CD14-positive monocyte (primary cell): ENCODE data around the gene NRDE2. TPM values are rescaled to one million over a fixed set of nuclear protein-coding genes. Genes with fewer than 3 reads are reported as not detected.
A peak's percentile ranks its signal among the peaks of the same experiment; 100 is the strongest.

Experiments
- DNase-seq, 3 donors: peaks; one replicate each; pipeline ENCODE4 v3.0.0-alpha.2; 2011 to 2022
- H2AFZ ChIP-seq: 2 replicates; pipeline ENCODE4 v1.6.0; 2012; ENCODE audit warnings: mild to moderate bottlenecking, low read depth, low read length, inconsistent platforms; ENCODE audit not compliant: insufficient read depth, poor library complexity, severe bottlenecking
- H3K27ac ChIP-seq, 2 donors: 1 replicate in 1 of 2; 2 replicates in 1 of 2; pipeline ENCODE4 v1.5.1; 2012 to 2013; ENCODE audit warnings: low read length in 2 of 2, control low read depth in 1 of 2, inconsistent platforms in 1 of 2, low read depth in 1 of 2, mild to moderate bottlenecking in 1 of 2
- H3K27me3 ChIP-seq, 2 donors: one replicate each; pipeline versions ENCODE4 v1.6.0 to v1.6.1; 2011 to 2013; ENCODE audit warnings: low read length in 2 of 2; ENCODE audit not compliant: control insufficient read depth in 2 of 2, insufficient read depth in 2 of 2
- H3K36me3 ChIP-seq, 2 donors: replicated peaks in 1 of 2; 1 replicate in 1 of 2; 2 replicates in 1 of 2; pipeline versions ENCODE4 v1.5.1 to v1.6.1; 2012 to 2013; ENCODE audit warnings: low read length in 2 of 2, control low read depth in 1 of 2, inconsistent platforms in 1 of 2, mild to moderate bottlenecking in 1 of 2; ENCODE audit not compliant: insufficient read depth in 2 of 2, control insufficient read depth in 1 of 2
- H3K4me1 ChIP-seq, 2 donors: 1 replicate in 1 of 2; 2 replicates in 1 of 2; pipeline versions ENCODE4 v1.5.1 to v1.6.1; 2012 to 2013; ENCODE audit warnings: low read length in 2 of 2, control low read depth in 1 of 2, inconsistent platforms in 1 of 2, mild to moderate bottlenecking in 1 of 2, moderate library complexity in 1 of 2; ENCODE audit not compliant: insufficient read depth in 2 of 2, control insufficient read depth in 1 of 2
- H3K4me2 ChIP-seq: replicated peaks from 2 replicates; pipeline ENCODE3; 2012; ENCODE audit warnings: low read length, moderate library complexity, mild to moderate bottlenecking; ENCODE audit not compliant: poor library complexity, severe bottlenecking; ENCODE audit errors: extremely low read depth
- H3K4me3 ChIP-seq, 3 experiments: fragments of 200-600 bp in 1 of 3; sonication (generic) in 1 of 3; replicated peaks in 1 of 3; 1 replicate in 2 of 3; 2 replicates in 1 of 3; pipeline ENCODE4 v1.5.1; 2011 to 2013; ENCODE audit warnings: low read length in 3 of 3, mild to moderate bottlenecking in 3 of 3, control low read depth in 2 of 3, low read depth in 2 of 3, inconsistent platforms in 1 of 3, moderate library complexity in 1 of 3
- H3K79me2 ChIP-seq: 2 replicates; pipeline ENCODE4 v1.6.0; 2012; ENCODE audit warnings: mild to moderate bottlenecking, control low read depth, inconsistent platforms, low read length, moderate library complexity; ENCODE audit not compliant: insufficient read depth
- H3K9ac ChIP-seq: 2 replicates; pipeline ENCODE4 v1.6.0; 2017; ENCODE audit warnings: low read length, mild to moderate bottlenecking; ENCODE audit not compliant: insufficient read depth, poor library complexity, severe bottlenecking
- H3K9me3 ChIP-seq, 2 donors: replicated peaks in 1 of 2; 1 replicate in 1 of 2; 2 replicates in 1 of 2; pipeline versions ENCODE4 v1.5.1 to v1.6.1; 2012 to 2013; ENCODE audit warnings: low read length in 2 of 2, control low read depth in 1 of 2; ENCODE audit not compliant: control insufficient read depth in 1 of 2, insufficient read depth in 1 of 2
- H4K20me1 ChIP-seq: 2 replicates; pipeline ENCODE4 v1.6.0; 2012; ENCODE audit warnings: mild to moderate bottlenecking, low read length, control low read depth, moderate library complexity; ENCODE audit not compliant: insufficient read depth
- H3K27ac Mint-ChIP-seq, 7 donors: one replicate each; pipeline ENCODE4 v1.8.0; 2020; ENCODE audit warnings: mild to moderate bottlenecking in 7 of 7, mixed read lengths in 7 of 7, moderate library complexity in 6 of 7, inconsistent platforms in 2 of 7
- H3K27me3 Mint-ChIP-seq, 3 donors: one replicate each; pipeline ENCODE4 v1.8.0; 2021 to 2022; ENCODE audit warnings: low read depth in 3 of 3, mild to moderate bottlenecking in 3 of 3, mixed read lengths in 3 of 3, moderate library complexity in 3 of 3, inconsistent platforms in 1 of 3
- H3K36me3 Mint-ChIP-seq, 2 donors: one replicate each; pipeline ENCODE4 v1.8.0; 2020; ENCODE audit warnings: mixed read lengths in 2 of 2, inconsistent platforms in 1 of 2, mild to moderate bottlenecking in 1 of 2
- H3K4me1 Mint-ChIP-seq: one replicate; pipeline ENCODE4 v1.8.0; 2020; ENCODE audit warnings: mild to moderate bottlenecking, mixed read lengths
- H3K4me3 Mint-ChIP-seq, 2 donors: one replicate each; pipeline ENCODE4 v1.8.0; 2020; ENCODE audit warnings: mild to moderate bottlenecking in 2 of 2, mixed read lengths in 2 of 2, moderate library complexity in 1 of 2
- H3K9me3 Mint-ChIP-seq, 7 donors: one replicate each; pipeline ENCODE4 v1.8.0; 2020 to 2022; ENCODE audit warnings: mixed read lengths in 7 of 7, mild to moderate bottlenecking in 6 of 7, moderate library complexity in 6 of 7, inconsistent platforms in 2 of 7
- CTCF ChIP-seq: fragments of 200-600 bp; IDR thresholded peaks from one replicate; pipeline ENCODE4 v1.8.0; 2022; ENCODE audit warnings: antibody characterized with exemption, mild to moderate bottlenecking
- WGBS: methylation state at CpG from one replicate; pipeline ENCODE4 v1.1.5; 2013; ENCODE audit warnings: missing lambda C conversion rate; ENCODE audit not compliant: insufficient coverage; 5-methylcytosine and 5-hydroxymethylcytosine counted together
- intact Hi-C, 2 donors: fragments of 100-400 bp; cut with micrococcal nuclease; formaldehyde crosslinking; loops; one replicate each; pipeline versions ENCODE4 v1.15.0 to v1.15.1; 2023
- polyA plus RNA-seq, 3 donors: library from polyadenylated mRNA; depleted of rRNA in 1 of 3; unstranded in 2 of 3; stranded (reverse) in 1 of 3; fragments of 300-500 nt in 2 of 3; fragments of >200 nt in 1 of 3; fragmentation: Illumina TruSeq in 2 of 3; gene quantifications; 1 replicate in 2 of 3; 2 replicates in 1 of 3; pipeline ENCODE4 v1.2.3, GENCODE V29; 2012 to 2021

The NRDE2 gene
- polyA plus RNA-seq, 3 donors, result 4.7 to 7.4 (median 6.7) TPM

GRCh38 chr14:90368946-90369721, 37.4 kb upstream of the NRDE2 start:
- DNase-seq, result no peak
- no peaks in the 10 kb centered on the region for H4K20me1 ChIP-seq
- H3K4me3 ChIP-seq, result no peak overlapping the region
- no peak for TF ChIP-seq CTCF
- H3K27ac Mint-ChIP-seq, result peak overlapping the region in 1 of 7 donors; percentile 32
- H3K9ac ChIP-seq, result no peak overlapping the region
- H3K36me3 Mint-ChIP-seq, result no peaks in the 10 kb centered on the region
- no peak overlapping the region for H2AFZ ChIP-seq
- H3K79me2 ChIP-seq, result no peaks in the 10 kb centered on the region
- no peaks in the 10 kb centered on the region for H3K4me1 ChIP-seq
- H3K9me3 Mint-ChIP-seq, result peaks cover 0 to 3% (median 0%) of the 10 kb centered on the region in 7 donors
- no peak overlapping the region for H3K4me3 Mint-ChIP-seq
- no peaks in the 10 kb centered on the region for H3K9me3 ChIP-seq
- no peaks in the 10 kb centered on the region for H3K36me3 ChIP-seq
- 86% methylated on average over 1 of the region's 1 CpG for WGBS
- no peak overlapping the region for H3K4me2 ChIP-seq
- H3K27me3 Mint-ChIP-seq, result peaks cover 0 to 3% (median 2%) of the 10 kb centered on the region in 3 donors
- no peaks in the 10 kb centered on the region for H3K4me1 Mint-ChIP-seq
- intact Hi-C loops, result no loop called here
- no peaks in the 10 kb centered on the region for H3K27me3 ChIP-seq
- H3K27ac ChIP-seq, result no peak overlapping the region

- no peaks in the 10 kb centered on the region for H3K36me3 Mint-ChIP-seq
- Histone ChIP-seq H2AFZ (no peak overlapping the region), H3K4me2 (no peak overlapping the region), H3K36me3 (no peaks in the 10 kb centered on the region), H3K4me1 (no peaks in the 10 kb centered on the region), H3K27me3 (no peaks in the 10 kb centered on the region), H3K4me3 (no peak overlapping the region), H4K20me1 (no peaks in the 10 kb centered on the region), H3K27ac (no peak overlapping the region), H3K79me2 (no peaks in the 10 kb centered on the region), H3K9ac (no peak overlapping the region), H3K9me3 (no peaks in the 10 kb centered on the region)
- H3K27me3 Mint-ChIP-seq, result peaks cover 9 to 13% (median 12%) of the 10 kb centered on the region in 3 donors
- no peak for TF ChIP-seq CTCF
- 100% methylated on average over 3 of the region's 4 CpGs for WGBS
- no peaks in the 10 kb centered on the region for H3K4me1 Mint-ChIP-seq
- no peak overlapping the region for H3K27ac Mint-ChIP-seq
- H3K9me3 Mint-ChIP-seq, result peaks cover 0 to 1% (median 0%) of the 10 kb centered on the region in 7 donors
- H3K4me3 Mint-ChIP-seq, result no peak overlapping the region
- intact Hi-C loops, result no loop called here
- no peak for DNase-seq
Observed at GRCh38 chr14:90362558-90362896, 30.8 kb upstream of the NRDE2 start.
